Uterus (tissue), 2 donors: ENCODE results near the gene VEPH1.

Source experiments
- POLR2A ChIP-seq, 2 donors: fragments of 450-650 bp; IDR thresholded peaks; one replicate each; pipeline ENCODE4 v1.6.1; 2016; ENCODE audit warnings: antibody characterized with exemption in 2 of 2, mild to moderate bottlenecking in 1 of 2, moderate library complexity in 1 of 2
- TF ChIP-seq, protein P1 (sequence below), 4 experiments: fragments of 200-600 bp in 2 of 4; fragments of 450-650 bp in 2 of 4; sonication (generic) in 2 of 4; IDR thresholded peaks; one replicate each; pipeline ENCODE4 v1.5.1; 2016 to 2019; ENCODE audit warnings: antibody characterized with exemption in 4 of 4, mild to moderate bottlenecking in 2 of 4, moderate library complexity in 1 of 4

GRCh38 chr3:157495846-157496245, 7.4 kb downstream of the VEPH1 start:
- TF ChIP-seq, protein P1, sequence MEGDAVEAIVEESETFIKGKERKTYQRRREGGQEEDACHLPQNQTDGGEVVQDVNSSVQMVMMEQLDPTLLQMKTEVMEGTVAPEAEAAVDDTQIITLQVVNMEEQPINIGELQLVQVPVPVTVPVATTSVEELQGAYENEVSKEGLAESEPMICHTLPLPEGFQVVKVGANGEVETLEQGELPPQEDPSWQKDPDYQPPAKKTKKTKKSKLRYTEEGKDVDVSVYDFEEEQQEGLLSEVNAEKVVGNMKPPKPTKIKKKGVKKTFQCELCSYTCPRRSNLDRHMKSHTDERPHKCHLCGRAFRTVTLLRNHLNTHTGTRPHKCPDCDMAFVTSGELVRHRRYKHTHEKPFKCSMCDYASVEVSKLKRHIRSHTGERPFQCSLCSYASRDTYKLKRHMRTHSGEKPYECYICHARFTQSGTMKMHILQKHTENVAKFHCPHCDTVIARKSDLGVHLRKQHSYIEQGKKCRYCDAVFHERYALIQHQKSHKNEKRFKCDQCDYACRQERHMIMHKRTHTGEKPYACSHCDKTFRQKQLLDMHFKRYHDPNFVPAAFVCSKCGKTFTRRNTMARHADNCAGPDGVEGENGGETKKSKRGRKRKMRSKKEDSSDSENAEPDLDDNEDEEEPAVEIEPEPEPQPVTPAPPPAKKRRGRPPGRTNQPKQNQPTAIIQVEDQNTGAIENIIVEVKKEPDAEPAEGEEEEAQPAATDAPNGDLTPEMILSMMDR (IDR thresholded peaks at IDR 0.05), result no peak
- no peak for TF ChIP-seq POLR2A (IDR thresholded peaks at IDR 0.05)
